HG03097 (cell line): Measurements from ENCODE around the gene ZC3H10.

Experiments used
- ATAC-seq: cut with Tn5 transposase; IDR thresholded peaks from one replicate; pipeline ENCODE4 v1.9.1; 2021; ENCODE audit not compliant: unreplicated experiment, low FRiP score

The ZC3H10 gene

DNA sequence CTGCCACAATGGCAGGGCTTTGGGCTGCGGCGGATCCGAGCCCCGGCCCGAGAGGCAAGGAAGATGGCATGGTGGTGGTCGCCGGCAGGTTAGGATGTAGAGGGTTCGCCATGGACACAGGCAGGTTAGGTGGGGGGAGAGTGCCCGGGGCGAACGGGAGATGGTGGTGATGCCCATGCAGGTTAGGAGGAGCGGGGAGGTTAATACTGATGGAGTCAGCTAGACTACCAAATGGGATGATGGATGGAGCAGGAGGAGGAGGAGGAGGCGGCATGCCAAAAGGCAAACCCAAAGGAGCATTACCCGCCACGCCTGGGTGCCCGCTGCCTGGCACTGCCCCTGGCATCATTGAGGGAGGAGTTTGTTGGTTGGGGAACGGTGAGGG, 46.3 kb downstream of the ZC3H10 start:
- no peak for ATAC-seq

DNA sequence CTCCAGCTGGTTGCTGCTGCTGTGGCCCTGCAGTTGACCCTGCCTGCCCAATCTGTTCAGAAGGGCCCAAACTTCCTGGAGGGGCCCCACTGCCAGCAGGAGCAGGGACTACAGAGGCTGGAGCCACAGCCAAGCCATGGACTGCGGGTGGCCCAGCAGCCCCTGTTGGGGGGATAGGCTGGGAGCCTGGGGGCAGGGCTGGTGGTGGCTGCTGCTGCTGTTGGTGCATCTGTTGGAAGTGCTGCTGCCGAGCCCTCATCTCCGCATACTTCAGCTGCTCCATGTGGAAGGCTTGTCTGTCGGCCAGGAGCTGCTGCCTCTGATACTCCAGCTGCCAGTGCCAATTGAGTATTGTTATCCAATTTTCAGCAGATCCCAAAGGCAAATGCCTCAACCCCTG, 47.3 kb downstream of the ZC3H10 start:
- ATAC-seq, result no peak

DNA sequence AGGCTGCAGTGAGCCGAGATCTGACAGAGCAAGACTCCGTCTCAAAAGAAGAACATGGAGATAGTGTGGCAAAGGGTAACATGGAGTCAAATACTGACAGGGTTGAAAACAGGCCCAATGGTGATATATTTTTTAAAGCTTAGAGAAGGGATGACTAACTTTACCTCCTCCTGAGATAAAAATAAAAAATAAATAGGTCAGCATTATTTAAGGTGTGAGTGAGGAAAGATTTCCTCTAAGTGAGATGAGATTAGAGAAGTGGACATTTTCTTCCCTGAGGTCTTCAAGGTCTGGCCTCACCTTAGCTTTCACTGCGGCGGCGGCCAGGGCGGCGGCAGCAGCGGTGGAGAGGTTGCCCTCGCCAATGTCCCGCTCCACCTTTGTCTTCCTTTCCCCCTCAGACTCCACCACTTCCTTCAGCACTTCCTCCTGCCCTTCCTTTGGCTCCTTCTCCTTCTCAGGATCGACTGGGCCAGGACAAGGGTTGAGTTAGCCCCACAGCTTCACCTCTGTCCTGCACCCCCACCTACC, 51.2 kb downstream of the ZC3H10 start:
- ATAC-seq, result no peak

DNA sequence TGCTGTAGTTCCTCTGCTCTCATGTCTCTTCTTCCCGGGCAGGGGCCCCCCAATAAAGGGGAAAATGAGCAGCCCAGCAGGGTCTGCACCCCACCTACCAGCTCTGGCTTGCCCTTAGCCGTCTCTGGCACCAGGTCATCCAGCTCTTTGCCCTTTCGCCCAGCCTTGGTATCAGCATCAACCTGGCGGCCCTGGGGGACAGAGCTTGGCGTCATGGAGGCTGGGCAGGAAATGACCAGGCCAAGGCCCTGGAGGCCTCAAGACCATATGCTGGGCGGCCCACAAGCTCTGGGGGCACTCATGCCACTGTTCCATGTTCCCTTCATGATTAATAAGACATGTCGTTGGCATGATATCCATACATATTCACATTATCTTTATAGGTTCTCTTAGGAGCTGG, 54.8 kb downstream of the ZC3H10 start:
- no peak for ATAC-seq
